ENCODE results near the gene TFCP2L1.

DNA sequence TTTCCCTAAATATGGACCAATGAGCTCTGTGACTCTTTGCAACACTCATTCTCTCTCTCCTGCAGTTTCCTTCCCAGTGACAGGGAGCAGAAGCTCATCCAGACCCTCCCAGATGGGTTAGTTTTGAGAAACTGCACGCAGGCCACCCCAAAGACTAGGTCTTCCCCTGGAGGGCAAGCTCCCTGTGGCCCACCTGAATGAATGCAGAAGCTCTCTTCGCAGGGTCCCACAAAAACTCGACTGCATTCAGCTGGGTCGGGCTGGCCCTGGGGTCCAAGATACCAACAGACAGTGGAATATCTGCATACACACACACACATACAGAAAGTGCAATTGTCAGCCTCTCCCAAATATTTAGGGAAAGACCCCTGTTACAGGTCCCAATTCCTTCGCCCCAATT, 37.0 kb downstream of the TFCP2L1 start:
- TF ChIP-seq POLR2AphosphoS5 (IDR thresholded peaks at IDR 0.05; ENCODE audit: insufficient read depth, low read depth, low read length) (no peak), GATA2 (IDR thresholded peaks at IDR 0.05; ENCODE audit: insufficient read depth, insufficient read length, low read depth, low read length) (no peak), POLR2A (IDR thresholded peaks at IDR 0.05; ENCODE audit: low read depth, low read length) (no peak), EZH2 (IDR thresholded peaks at IDR 0.05; ENCODE audit: borderline replicate concordance, low read depth, low read length, severe bottlenecking) (no peak), JUN (IDR thresholded peaks at IDR 0.05; ENCODE audit: borderline replicate concordance, insufficient read depth, insufficient read length, low read depth) (no peak), FOS (IDR thresholded peaks at IDR 0.05; ENCODE audit: borderline replicate concordance, insufficient read depth, low read length) (no peak), MYC (IDR thresholded peaks at IDR 0.05; ENCODE audit: low read depth, low read length) (no peak)
- TF ChIP-seq, protein P1, sequence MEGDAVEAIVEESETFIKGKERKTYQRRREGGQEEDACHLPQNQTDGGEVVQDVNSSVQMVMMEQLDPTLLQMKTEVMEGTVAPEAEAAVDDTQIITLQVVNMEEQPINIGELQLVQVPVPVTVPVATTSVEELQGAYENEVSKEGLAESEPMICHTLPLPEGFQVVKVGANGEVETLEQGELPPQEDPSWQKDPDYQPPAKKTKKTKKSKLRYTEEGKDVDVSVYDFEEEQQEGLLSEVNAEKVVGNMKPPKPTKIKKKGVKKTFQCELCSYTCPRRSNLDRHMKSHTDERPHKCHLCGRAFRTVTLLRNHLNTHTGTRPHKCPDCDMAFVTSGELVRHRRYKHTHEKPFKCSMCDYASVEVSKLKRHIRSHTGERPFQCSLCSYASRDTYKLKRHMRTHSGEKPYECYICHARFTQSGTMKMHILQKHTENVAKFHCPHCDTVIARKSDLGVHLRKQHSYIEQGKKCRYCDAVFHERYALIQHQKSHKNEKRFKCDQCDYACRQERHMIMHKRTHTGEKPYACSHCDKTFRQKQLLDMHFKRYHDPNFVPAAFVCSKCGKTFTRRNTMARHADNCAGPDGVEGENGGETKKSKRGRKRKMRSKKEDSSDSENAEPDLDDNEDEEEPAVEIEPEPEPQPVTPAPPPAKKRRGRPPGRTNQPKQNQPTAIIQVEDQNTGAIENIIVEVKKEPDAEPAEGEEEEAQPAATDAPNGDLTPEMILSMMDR (IDR thresholded peaks at IDR 0.05; ENCODE audit: extremely low read depth in 1 of 2, insufficient read depth in 1 of 2, low read depth in 1 of 2, low read length in 2 of 2): no peak
- TF ChIP-seq, protein P2, sequence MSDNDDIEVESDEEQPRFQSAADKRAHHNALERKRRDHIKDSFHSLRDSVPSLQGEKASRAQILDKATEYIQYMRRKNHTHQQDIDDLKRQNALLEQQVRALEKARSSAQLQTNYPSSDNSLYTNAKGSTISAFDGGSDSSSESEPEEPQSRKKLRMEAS (IDR thresholded peaks at IDR 0.05; ENCODE audit: insufficient read depth, insufficient read length): no peak

Measured in endothelial cell of umbilical vein (primary cell).